ENCODE data around the gene FLYWCH1.

Gene FLYWCH1

DNA sequence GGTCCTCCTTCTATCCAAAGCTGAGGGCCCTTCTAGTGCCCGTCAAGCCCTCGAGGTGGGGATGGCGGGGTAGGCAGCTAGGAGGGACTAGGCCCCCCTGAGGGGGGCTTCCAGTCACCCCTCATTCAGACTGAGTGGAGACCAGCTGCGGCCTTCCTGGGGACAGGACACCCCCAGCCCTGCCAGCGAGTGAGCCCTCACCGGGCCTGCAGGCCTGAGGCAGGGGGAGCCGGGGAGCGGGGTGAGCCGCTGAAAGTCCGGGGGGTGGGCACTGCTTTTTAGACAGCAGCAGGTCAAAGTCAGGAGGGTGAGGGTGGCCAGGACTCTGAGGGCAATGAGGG, 43.7 kb downstream of the FLYWCH1 start:
- DNase-seq, result no peak

DNA sequence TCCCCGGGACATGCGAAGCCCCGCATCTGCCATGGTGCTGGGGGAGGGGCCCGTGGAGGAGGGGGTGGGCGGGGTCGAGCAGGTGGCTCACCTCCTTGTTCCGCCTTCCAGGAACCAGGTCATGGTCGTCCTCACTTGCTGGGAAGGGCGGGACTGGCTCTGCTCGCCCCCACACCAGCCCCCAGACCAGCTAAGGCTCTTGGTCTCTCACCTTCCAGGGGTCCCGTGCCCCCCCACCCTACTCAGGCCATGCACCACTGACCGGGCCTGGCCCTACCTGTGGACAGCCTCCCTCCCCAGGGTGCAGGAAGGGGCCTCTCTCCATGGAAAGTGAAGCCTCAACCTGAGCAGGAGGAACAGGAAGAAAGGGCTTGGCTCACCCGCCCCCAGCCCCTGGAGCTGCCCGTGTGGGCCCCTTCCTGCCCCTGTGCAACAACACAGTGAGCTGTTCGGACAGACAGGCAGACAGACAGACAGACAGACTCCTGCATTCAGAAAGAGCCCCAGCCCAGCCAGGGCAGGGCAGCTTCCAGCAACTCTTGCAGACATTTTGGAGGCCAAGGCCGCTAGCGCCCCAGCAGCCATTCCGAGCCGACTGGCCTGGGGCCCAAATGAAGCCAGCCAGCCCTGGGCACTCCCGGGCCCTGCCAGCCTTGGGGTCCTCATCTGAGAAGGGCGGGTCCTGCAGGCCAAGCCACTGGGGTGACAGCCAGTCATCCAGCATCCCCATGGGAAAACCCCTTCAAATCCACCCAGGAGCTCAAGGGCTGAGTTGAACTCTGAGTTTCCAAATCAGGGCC, 44.2 kb downstream of the FLYWCH1 start:
- no peak for DNase-seq

DNA sequence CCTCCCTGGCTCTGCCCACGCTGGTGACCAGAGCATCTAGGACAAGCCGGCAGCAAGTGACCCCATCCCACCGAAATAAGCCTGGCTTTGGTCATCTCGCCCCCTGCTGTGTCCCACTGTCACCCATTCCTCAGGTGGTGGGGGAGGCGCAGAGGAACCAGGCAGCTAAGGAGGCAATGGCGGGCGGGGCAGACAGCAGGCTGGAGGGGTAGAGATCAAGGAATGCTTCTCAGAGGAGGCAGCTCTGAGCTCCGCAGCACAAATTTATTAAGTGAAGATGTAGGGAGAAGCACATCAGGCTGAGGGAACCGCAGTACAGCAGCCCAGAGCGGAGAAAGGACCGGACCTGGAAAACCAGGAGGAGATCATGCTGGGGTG, 44.8 kb downstream of the FLYWCH1 start:
- no peak for DNase-seq

DNA sequence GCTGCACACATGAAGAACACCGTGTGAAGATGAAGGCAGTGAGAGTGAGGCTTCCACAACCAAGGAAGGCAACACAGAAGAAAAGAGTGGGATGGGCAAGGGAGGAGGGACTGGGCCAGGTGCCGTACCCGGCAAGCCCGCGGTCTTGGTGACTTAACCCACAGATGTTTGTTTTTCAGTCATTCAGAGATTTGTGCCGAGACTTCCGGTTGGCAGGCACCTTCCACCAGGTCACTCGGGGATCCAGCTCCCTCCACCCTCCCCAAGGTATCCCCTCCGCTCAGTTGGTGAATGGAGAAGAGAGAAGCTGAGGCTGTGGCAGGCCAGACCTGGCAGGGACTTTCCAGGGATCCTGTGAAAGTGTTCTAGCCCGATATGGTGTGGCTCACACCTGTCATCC, 47.5 kb downstream of the FLYWCH1 start:
- DNase-seq, result no peak

DNA sequence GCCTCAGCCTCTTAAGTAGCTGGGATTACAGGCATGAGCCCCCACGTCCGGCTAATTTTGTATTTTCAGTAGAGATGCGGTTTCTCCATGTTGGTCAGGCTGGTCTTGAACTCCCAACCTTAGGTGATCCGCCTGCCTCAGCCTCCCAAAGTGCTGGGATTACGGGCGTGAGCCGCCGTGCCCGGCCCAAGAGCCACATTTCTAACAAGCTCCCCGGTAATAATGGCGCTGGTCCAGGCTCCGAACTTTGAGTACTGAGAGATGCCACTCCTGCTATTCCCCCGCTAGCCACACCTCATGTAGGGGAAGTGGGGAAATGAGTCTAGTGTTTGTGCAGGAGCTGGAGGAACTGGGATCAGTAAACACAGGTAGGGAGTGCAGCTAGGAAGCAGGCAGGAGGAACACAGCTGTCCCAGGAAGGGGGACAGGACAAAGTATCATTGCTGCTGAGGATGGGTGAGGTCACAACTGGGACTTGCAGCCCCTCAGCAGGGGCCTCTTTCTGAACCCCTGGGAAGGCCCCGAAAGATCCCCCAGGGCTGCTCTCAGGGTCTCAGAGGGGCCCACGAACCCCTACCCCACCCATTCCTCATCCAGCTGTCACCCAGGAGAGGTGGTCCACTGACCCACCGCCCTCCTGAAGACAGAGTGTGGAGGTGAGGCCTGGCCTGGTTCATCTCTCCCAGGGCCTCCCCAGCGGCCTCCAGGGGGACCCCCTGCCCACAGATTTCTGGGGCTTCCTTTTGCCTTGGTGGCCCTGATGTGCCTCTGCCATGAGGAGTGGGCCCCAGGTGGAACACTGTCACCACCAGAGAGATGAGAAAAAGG, 48.7 kb downstream of the FLYWCH1 start:
- no peak for DNase-seq

DNA sequence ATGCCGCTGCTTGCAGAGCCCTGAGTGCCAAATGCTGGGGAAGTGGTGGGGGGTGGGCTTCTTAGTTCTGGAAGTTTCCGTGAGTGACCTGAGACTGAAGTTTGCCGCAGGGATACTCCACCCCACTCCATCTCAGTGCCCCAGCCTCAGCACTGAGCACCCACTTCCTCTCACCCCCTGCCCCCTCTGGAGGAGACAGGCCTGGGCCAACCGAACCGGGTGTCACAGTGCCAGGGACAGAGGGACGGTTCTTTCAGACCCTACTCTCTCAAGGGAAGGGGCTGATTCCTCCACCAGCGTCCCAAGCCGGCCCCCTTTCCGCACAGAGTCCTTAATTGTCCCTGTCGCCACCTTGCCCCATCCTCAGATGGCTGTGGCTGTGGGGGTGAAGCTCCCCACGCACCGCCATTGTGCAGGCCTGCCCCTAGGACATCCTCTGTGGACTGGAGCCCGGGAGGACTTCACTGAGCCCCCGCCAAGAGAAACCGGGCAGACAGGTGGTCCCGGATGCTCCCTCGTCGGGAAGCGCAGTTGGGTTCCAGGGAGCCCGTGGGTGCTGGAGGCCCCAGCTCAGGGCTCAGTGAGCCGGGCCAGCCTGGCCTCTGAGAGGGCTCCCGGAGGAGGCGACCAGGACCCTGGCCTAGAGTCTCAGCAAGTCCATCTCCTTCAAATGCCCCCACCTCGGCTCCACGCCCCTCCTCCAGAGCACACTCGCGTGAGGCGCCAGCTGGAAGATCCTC, 50.8 kb downstream of the FLYWCH1 start:
- DNase-seq, result no peak

DNA sequence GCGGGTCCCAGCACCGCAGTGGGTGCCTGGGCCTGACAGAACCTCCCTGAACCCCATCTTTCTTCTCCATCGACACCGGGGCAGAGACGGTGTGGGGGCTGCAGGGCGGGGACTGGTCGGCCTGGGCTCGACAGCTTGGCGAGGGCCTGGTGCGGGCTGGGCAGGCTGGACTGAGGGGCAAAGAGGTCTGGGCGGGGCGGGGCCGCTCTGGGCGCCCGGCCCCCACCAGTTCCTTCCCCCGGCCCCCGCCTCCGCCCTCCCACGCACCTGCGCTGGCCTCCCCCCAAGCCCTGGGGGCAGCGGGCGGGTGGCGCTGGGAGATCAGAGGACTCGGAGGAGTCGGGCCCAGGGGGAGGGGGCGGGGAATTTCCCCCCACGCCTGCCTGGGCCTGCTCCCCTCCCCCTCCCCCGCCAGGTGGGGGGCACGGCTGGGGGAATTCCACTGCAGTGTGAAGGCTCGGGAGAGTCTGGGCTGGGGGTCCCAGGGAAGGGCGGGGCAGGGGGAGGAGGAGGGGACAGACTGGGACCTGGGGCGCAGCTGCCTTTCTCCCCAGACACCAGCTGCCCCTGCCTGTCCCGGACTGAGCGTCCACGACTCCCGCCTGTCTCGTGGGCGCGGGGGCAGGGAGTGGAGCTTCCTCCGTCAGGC, 51.5 kb downstream of the FLYWCH1 start:
- DNase-seq, result no peak

DNA sequence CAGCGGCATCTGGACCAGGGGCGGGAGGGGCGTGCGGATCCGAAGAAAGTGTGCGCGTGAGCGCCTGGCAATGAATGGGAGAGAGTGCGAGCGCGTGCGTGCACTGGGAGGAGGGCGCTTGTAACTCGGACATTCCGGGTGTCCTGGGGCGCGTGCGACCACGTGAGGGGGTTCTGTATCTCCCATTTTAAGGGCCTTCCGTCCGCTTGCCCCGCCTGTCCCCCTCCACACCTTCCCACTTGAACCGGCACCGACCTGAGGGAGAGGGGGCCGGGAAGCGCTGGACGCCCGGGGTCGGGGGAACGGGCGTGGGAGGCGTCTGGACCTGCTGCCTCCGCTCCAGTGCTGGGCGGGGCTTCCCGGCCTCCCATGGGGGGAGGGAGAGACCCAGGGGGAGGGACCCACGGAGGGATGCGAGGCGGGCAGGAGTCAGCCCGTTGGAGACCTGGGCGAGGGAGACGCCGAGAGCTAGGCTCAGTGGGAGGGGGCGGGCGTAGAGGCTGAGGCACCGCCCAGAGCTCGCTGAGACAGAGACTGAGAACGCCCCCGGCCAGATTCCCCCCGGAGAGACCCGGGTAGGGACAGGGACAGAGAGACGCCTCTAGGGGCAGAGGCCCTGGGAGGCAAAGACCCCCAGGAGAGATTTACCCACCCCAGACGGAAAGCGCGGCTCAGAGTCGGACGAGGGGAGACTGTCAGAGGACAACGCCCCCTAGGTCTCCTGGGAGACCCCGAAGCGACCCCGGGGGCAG, 52.2 kb downstream of the FLYWCH1 start, which contains the start of gene KREMEN2:
Gene KREMEN2 (plus strand): TSS at position 553 of the 752 bp plus-strand sequence. CDS start 246 bp downstream, outside the sequence.
- DNase-seq, result no peak

DNA sequence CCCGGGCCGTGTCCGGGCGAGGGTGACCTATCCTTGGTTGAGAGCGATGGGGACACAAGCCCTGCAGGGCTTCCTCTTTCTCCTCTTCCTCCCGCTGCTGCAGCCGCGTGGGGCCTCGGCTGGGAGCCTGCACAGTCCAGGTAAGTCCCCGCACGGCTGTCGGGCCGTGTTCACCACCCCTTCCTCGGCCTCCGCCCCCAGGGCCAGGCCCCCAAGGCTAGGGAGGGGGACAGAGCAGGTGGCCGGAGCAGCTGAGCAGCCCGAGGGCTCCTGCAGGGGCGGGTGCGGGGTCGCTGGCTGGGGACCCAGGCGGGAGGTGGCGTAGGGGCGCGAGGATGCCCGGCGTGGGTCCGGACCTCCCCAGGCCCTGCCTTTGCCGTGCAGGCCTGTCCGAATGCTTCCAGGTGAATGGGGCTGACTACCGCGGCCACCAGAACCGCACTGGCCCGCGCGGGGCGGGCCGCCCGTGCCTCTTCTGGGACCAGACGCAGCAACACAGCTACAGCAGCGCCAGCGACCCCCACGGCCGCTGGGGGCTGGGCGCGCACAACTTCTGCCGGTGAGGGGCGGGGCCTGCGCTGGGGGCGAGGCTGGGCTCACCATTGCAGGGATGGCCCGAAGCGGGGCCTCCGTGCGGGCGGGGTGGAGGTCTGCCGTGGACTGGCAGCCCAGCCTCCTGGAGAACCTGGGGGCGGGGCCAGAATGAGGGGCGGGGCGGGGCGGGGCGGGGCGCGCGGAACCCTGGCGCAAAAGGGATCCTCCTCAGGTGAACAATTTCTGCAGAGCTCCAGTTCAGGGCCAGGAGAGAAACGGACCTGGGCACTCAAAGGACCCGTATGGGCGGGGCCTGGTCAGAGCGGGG, 53.0 kb downstream of the FLYWCH1 start:
- DNase-seq, result peak; percentile 38

DNA sequence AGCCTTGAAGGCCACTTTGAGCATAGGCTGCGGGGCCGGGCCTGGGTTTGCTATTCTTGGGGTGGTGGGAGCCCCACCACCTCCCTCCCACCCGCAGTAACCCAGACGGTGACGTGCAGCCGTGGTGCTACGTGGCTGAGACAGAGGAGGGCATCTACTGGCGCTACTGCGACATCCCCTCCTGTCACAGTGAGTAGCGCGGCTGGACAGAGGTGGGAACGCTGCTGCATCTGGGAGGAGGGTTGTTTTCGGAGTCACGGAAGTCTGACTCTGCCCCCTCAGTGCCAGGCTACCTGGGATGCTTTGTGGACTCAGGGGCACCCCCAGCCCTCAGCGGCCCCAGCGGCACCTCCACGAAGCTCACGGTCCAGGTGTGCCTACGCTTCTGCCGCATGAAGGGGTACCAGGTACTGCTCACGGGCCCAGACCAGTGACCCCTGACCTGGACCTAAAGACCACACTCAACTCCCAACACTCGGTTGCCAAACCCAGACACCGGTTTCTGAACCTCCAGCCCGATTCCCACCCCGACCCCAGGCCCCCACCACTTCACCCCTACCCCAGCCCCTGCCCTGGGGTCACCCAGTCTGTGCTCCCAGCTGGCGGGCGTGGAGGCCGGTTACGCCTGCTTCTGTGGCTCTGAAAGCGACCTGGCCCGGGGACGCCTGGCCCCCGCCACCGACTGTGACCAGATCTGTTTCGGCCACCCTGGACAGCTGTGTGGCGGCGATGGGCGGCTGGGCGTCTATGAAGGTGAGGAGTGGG, 54.5 kb downstream of the FLYWCH1 start:
- DNase-seq, result no peak

DNA sequence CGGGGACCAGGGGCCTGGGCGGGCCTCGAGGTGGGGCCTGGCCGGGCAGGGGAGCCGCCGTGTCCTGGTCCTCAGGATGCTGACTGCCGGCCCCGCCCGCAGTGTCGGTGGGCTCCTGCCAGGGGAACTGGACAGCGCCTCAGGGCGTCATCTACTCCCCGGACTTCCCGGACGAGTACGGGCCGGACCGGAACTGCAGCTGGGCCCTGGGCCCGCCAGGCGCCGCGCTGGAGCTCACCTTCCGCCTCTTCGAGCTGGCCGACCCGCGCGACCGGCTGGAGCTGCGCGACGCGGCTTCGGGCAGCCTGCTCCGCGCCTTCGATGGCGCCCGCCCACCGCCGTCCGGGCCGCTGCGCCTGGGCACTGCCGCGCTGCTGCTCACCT, 55.1 kb downstream of the FLYWCH1 start:
- DNase-seq, result no peak

DNA sequence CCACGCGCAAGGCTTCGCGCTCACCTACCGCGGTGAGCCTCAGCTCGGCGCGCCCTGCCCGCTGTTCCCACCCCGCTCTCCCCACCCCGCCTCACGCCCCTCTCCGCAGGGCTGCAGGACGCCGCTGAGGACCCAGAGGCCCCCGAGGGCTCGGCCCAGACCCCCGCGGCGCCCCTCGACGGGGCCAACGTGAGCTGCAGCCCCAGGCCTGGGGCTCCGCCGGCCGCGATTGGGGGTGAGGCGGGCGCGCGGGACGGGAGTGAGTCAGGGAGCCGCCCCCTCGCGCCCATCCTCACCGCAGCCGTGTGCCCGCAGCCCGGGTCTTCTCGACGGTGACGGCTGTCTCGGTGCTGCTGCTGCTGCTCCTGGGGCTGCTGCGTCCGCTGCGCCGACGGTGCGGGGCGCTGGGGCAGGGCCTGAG, 55.5 kb downstream of the FLYWCH1 start:
- DNase-seq, result no peak

DNA sequence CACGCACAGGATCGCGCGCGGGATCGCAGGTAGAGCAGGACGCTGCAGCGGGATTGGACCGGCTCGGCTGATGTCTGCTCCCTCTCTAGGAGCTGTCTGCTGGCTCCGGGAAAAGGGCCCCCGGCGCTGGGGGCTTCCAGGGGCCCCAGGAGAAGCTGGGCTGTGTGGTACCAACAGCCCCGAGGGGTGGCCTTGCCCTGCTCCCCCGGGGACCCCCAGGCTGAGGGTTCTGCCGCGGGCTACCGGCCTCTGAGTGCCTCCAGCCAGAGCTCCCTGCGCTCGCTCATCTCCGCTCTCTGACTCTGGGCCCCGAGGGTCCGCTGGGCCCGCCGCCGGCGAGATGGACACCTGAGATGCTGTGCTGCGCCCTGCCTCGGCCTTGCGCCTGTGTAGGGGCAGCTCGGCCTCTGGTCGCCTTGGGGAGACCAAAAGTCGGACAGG, 56.0 kb downstream of the FLYWCH1 start:
- no peak for DNase-seq

DNA sequence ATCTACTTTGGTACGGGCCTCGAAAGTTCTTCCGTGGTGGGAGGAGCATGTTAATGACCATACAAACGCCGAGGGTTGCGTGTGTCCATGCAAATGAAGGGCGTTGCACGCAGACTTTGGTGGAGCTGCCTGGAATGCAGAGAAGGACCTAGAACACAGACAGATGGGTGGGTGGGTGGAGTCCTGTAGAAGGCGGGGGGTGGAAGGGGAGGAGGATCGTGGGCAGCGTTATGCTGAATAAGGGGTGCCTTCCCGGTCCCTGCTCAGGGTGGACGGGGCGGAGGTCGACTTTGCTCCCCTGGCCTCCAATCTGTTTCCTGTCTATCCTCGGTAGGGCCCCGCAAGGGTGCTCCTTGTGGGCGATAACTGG, 56.6 kb downstream of the FLYWCH1 start:
- no peak for DNase-seq

DNA sequence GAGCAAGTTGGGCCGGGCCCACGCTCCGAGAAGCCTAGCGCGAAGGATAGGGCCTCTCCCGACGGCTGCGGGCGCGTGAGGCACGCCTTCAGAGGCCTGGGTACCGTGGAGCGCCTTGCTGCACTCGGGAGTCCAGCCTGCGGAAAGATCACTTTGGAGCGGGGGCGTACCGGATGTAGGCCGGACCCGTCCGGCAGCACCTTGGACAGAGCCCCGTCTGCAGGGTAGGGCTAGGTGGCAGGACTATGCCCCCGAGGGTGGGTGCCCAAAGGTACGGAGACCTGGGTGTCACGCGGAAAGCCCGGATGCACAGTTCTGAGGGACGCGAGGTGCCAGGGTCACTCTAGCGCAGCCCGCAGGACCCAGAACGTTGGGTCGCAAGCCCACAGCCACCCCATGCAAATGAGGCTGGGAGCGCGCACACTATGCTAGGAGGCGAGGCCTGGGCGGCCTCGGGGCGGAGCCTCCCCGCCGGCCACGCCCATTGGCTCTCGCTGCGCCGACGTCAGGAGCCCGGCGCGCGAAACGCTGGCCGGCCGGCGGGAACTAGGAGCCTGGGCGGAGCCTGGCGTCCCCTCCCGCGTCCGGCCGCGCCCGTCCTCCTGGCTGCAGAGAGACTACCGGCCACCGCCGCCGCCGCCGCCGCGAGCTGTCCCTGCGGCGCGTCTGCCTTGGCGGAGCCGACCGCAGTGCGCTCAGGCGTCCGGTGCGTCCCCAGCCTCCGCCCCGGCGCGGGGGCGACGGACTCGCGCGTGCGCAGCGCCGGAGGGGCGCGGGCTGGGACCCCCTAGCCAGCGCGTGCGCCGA, 57.2 kb downstream of the FLYWCH1 start, which contains the start of gene PAQR4:
Gene PAQR4 (plus strand): TSS at position 611 of the 807 bp plus-strand sequence. CDS start 327 bp downstream, outside the sequence.
- peak; percentile 56 for DNase-seq

DNA sequence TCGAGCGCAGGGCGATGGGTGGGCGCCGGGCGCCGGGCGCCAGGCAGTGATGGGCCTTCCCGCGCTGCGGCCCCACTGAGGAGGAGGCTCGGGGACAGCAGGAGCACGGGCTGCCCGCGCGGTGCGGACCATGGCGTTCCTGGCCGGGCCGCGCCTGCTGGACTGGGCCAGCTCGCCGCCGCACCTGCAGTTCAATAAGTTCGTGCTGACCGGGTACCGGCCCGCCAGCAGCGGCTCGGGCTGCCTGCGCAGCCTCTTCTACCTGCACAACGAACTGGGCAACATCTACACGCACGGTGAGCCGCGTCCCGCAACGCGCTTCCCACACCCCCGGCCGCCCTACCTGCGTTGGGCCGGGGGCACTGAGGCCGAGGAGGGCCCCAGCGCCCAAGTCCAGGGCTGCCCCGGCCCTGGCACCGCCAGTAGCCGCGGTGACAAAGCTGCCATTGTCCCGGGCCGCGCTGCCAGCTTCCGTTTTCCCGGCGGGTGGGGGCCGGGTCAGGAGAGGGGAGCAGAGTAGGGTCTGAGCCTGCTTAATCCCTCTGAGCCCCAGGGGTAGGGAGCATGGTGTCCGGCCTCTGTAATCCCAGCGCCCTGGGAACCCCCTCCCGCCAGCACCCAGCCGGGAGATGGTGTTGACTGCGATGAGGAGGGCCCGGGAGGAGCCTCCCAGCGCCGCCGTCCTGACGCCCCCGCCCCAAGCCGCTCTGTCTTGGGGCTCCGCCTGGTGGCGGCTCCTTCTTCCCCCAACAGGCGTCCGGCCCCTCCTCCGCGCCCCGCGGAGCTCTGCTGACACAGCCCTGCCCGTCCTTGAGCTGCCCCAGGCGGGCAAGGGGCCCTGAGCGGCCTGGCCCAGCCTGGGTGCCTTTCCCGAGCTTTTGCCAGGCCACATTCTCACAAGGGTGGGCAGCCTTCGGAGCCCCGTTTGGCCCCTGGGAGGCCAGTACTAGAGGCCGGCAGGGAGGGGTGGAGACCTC, 58.1 kb downstream of the FLYWCH1 start:
- peak; percentile 27 for DNase-seq

DNA sequence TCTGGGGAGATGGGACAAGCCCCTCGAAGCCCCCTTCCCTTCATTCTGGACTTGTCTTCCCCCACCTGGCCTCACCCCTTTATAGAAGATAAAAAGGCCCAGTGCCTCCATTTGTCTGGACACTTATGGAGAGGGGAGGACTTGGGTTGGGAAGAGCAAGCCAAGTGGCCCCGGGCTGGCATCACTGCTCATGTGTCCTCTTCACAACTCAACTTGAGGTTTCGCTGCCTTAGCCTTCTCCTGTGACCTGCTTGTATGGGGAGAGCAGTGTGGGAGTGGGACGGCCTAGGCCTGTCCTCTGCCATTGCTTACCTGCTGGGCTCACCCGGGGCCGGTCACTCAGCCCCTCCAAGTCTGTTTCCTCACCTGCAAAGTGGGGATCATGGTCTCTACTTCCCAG, 58.8 kb downstream of the FLYWCH1 start:
- no peak for DNase-seq

Data from NCI-H748 treated with DMSO at 0.1 percent for 48 hours (cell line).